Suppressor macrophage (primary cell): ENCODE data around the gene SLC25A17.
A peak's percentile ranks its signal among the peaks of the same experiment; 100 is the strongest.
"Not testable (repeated sequence)": the region's sequence is repeated elsewhere in the genome, so short reads cannot be mapped to it uniquely, and the experiment has no call there.

ENCODE experiments used
- DNase-seq, 4 experiments: peaks; one replicate each; pipeline ENCODE4 v3.0.0-alpha.2; 2020 to 2022

The SLC25A17 gene

DNA sequence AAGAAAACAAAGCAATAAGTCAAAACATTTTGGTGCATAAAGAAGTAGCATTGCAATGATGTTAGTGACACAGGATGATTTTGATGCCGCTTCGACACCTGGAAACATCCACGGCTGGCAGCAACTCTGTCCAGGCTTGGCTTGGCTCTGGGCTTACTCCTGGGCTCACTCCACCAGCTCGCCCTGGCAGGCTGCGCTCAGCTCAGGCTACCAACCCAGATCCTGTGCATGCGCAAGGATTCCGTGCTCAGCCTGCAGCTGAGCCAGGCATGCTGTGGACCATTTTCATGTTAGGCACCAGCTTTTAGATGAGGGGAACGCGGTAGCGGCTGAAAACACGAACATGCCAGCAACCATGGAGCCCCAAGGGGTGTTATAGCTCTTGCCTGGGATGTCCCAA is 66.0 kb downstream of the SLC25A17 start:
- DNase-seq: no peak

DNA sequence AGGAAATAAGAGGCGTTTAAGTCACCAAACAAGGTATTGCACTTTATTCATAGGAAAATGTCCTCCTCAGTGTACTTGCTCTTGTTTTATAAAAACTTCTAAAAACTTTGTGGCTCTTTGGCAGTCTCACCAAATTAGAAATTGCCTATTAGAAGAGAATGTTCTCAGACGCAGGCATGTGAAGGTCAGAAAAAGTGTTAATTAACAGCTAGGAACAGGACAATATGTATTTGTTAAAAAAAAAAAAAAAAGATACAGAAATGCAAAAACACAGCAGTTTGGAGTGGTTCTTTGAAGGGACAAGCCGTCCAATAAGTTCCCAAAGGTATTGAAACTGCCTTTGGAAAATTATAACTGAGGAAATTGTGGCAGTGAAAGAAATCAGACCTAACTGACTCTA is 67.9 kb downstream of the SLC25A17 start:
- DNase-seq: no peak

- DNase-seq: no peak
These were observed 69.3 kb downstream of the SLC25A17 start for GRCh38 chr22:40749829-40750228.

DNA sequence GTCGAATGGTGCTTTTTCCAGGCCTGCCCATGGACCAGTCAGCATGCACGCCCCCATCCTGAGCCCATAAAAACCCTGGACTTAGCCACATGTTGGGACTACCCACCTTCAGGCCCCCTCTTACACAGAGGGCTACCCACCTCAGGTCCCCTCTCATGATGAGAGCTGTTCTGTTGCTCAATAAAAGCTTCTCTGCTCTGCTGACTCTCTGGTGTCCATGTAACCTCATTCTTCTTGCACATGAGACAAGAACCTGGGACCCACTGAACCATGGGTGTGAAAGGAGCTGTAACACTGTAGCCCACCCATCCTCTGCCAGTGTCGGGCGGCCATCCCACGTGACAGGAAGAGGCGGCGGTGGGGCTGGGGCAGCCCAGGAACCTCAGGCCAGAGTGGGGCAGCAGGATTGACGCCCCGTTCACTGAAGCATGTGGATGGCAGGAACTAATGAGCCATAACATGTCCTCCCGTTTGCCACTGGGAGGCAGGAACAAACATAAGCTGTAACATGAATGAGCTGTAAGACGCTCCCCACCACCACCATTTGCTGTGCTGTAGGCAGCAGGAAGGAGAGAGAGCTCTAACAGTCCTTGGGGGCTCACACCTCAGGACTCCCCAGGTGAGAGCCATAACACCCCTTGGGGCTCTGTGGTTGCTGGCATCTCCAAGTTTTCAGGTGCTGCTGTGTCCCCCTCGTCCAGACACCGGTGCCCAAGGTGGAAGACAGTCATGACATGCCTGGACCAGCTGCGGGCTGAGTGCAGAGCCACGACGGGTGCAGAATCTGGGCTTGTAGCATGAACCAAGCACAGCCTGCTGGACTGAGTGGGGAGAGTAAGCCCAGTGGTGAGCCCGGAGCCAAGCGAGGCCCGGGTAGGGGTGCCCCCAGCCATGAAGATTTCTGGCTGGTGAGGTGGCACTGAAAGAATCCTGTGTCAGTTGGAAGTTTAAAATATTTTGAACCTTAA is 70.5 kb downstream of the SLC25A17 start:
- DNase-seq: no peak

DNA sequence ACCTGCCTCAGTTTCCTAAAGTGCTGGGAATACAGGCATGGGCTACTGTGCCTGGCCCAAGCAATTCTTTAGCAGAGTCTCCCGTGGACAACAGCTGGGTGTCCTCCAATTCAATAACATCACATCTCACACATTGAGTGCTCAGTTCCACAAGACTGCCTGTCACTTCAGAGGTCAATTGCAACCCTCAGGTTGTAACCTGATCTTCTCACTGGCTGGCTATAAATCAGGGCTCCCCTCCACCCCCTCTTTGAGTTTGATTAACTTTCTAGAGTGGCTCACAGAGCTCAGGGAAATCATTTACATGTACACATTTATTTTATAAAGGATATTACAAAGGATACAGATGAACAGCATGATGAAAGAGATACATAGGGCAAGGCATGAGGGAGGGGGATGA is 71.8 kb downstream of the SLC25A17 start:
- DNase-seq: no peak

- no peak for DNase-seq
These were observed 72.5 kb downstream of the SLC25A17 start for GRCh38 chr22:40746428-40747220.

DNA sequence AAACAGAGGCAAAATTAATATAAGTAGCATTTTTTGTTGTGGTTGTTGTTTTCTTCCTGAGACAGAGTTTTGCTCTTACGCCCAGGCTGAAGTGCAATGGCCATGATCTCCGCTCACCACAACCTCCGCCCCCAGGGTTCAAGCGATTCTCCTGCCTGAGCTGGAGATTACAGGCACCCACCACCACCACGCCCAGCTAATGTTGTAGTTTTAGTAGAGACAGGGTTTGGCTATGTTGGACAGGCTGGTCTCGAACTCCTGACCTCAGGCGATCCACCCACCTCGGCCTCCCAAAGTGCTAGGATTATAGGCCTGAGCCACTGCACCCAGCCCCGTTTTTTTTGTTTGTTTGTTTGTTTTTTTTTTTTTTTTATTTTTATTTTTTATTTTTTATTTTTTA is 75.4 kb downstream of the SLC25A17 start:
- DNase-seq: no peak

DNA sequence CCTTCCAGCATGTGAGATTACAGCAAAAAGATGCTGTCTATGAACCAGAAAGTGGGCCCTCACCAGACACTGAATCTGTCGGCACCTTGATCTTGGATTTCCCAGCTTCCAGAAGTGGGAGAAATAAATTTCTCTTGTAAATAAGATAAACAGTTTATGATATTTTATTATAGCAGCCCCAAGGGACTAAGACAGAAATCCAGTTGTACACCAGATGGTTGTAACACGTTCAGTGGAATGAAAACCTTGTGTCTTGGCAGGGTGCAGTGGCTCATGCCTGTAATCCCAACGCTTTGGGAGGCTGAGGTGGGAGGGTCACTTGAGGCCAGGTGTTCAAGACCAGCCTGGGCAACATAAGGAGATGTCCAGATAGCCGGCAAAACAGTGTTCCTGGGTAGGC is 78.0 kb downstream of the SLC25A17 start:
- DNase-seq: no peak

- DNase-seq: no peak
These were observed 79.4 kb downstream of the SLC25A17 start for GRCh38 chr22:40739721-40740120.

GRCh38 chr22:40733919-40734318 is 85.2 kb downstream of the SLC25A17 start:
- DNase-seq: no peak

DNA sequence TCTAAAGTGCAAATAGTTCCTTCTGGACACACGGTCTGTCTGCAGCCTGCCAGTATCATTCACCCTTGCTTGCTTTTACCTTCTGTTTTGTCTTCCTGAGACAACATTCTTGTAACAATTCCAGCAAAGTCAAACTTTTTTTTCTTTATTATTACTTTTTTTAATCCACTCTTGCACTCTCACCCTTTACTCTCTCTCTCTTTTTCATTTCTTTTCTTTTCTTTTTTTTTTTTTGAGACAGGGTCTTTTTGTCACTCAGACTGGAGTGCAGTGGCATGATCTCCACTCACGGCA is 86.2 kb downstream of the SLC25A17 start:
- no peak for DNase-seq

GRCh38 chr22:40729284-40729683 is 89.9 kb downstream of the SLC25A17 start:
- no peak for DNase-seq

- no peak for DNase-seq
These were observed 90.4 kb downstream of the SLC25A17 start for GRCh38 chr22:40728731-40729189.

DNA sequence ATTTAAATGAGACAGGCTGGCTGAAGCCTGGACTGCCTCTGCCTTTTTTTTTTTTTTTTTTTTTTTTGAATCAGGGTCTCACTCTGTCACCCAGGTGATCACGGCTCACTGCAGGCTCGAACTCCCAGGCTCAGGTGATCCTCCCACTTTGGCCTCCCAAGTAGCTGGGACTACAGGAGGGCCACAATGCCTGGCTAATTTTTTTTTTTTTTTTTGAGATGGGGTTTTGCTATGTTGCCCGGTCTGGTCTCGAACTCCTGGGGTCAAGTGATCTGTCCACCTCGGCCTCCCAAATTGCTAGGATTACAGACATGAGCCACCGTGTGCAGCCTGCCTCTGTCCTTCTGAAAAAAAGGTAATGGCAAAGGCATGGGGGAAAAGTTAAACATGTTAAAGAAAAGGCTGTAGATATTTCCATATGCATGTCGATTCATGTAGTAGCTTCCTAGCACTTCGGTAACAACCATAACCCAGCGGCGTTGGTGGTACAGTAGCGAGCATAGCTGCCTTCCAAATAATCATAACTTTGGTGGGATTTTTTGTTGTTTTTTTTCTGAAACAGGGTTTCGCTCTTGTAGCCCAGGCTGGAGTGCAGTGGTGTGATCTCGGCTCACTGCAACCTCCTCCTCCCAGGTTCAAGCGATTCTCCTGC is 91.1 kb downstream of the SLC25A17 start:
- DNase-seq: no peak

DNA sequence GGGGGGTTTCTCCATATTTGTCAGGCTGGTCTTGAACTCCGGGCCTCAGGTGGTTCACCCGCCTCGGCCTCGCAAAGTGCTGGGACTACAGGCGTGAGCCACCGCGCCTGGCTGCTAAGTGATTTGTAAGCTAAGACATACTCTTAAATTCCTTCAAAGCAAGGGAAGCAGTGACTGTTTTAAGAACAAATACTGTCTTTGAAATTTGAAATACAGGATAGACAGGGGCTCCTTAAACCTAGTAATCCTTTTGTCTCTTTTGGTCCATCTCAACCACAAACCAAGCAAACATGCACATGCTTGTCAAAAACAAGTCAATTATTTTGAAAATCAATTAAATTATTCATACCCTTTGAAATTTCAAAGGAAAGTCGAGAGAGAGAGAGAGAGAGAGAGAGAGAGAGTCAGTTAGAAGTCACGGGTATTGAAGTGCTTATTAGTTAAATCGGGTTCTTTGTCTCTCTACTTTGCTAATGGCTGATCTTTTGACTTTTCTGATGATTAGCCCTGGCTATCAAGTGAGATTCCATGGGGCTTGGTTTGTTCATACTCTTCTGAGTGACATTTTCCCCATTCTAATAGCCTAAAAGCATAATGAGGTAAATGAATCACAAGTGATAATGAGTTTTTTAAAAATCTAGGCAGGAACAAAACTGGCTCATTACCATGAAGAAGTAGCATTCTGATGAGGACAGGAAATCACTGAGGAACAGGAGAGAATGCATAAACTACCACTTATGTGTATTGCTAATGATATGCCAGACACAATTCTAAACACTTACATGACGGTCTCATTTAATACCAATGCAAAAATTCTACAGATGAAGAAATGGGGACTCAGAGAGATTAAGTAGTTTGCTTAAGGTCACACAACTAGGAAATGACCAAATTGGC is 91.8 kb downstream of the SLC25A17 start:
- no peak for DNase-seq

- DNase-seq: peak in 1 of 4 experiments; percentile 43
These were observed 92.6 kb downstream of the SLC25A17 start for GRCh38 chr22:40726514-40726913.

- no peak for DNase-seq
These were observed 95.7 kb downstream of the SLC25A17 start for GRCh38 chr22:40723396-40723933.

GRCh38 chr22:40721266-40721665 is 97.9 kb downstream of the SLC25A17 start:
- DNase-seq: peak in 1 of 4 experiments; percentile 11

- DNase-seq: no peak
These were observed 98.4 kb downstream of the SLC25A17 start for GRCh38 chr22:40720538-40721256.

DNA sequence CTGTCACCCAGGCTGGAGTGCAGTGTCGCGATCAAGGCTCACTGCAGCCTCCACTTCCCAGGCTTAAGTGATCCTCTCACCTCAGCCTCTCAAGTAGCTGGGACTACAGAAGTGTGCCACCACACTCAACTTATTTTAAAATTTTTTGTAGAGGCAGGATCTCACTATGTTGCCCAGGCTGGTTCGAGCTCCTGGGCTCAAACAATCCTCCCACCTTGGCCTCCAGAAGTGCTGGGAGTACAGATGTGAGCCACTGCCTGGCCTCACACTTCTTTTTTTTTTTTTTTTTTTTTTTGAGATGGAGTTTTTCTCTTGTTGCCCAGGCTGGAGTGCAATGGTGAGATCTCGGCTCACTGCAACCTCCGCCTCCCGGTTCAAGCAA is 99.0 kb downstream of the SLC25A17 start:
- DNase-seq: not testable (repeated sequence)
